CD14-positive monocyte (primary cell): ENCODE measurements around the gene SMTN. TPM values are rescaled to one million over a fixed set of nuclear protein-coding genes. Genes with fewer than 3 reads are reported as not detected.

Experiments
- DNase-seq, 3 donors: peaks; one replicate each; pipeline ENCODE4 v3.0.0-alpha.2; 2011 to 2022
- H2AFZ ChIP-seq: 2 replicates; pipeline ENCODE4 v1.6.0; 2012; ENCODE audit warnings: mild to moderate bottlenecking, low read depth, low read length, inconsistent platforms; ENCODE audit not compliant: insufficient read depth, poor library complexity, severe bottlenecking
- H3K27ac ChIP-seq, 2 donors: 1 replicate in 1 of 2; 2 replicates in 1 of 2; pipeline ENCODE4 v1.5.1; 2012 to 2013; ENCODE audit warnings: low read length in 2 of 2, control low read depth in 1 of 2, inconsistent platforms in 1 of 2, low read depth in 1 of 2, mild to moderate bottlenecking in 1 of 2
- H3K27me3 ChIP-seq, 2 donors: one replicate each; pipeline versions ENCODE4 v1.6.0 to v1.6.1; 2011 to 2013; ENCODE audit warnings: low read length in 2 of 2; ENCODE audit not compliant: control insufficient read depth in 2 of 2, insufficient read depth in 2 of 2
- H3K36me3 ChIP-seq, 2 donors: replicated peaks in 1 of 2; 1 replicate in 1 of 2; 2 replicates in 1 of 2; pipeline versions ENCODE4 v1.5.1 to v1.6.1; 2012 to 2013; ENCODE audit warnings: low read length in 2 of 2, control low read depth in 1 of 2, inconsistent platforms in 1 of 2, mild to moderate bottlenecking in 1 of 2; ENCODE audit not compliant: insufficient read depth in 2 of 2, control insufficient read depth in 1 of 2
- H3K4me1 ChIP-seq, 2 donors: 1 replicate in 1 of 2; 2 replicates in 1 of 2; pipeline versions ENCODE4 v1.5.1 to v1.6.1; 2012 to 2013; ENCODE audit warnings: low read length in 2 of 2, control low read depth in 1 of 2, inconsistent platforms in 1 of 2, mild to moderate bottlenecking in 1 of 2, moderate library complexity in 1 of 2; ENCODE audit not compliant: insufficient read depth in 2 of 2, control insufficient read depth in 1 of 2
- H3K4me2 ChIP-seq: replicated peaks from 2 replicates; pipeline ENCODE3; 2012; ENCODE audit warnings: low read length, moderate library complexity, mild to moderate bottlenecking; ENCODE audit not compliant: poor library complexity, severe bottlenecking; ENCODE audit errors: extremely low read depth
- H3K4me3 ChIP-seq, 3 experiments: fragments of 200-600 bp in 1 of 3; sonication (generic) in 1 of 3; replicated peaks in 1 of 3; 1 replicate in 2 of 3; 2 replicates in 1 of 3; pipeline ENCODE4 v1.5.1; 2011 to 2013; ENCODE audit warnings: low read length in 3 of 3, mild to moderate bottlenecking in 3 of 3, control low read depth in 2 of 3, low read depth in 2 of 3, inconsistent platforms in 1 of 3, moderate library complexity in 1 of 3
- H3K79me2 ChIP-seq: 2 replicates; pipeline ENCODE4 v1.6.0; 2012; ENCODE audit warnings: mild to moderate bottlenecking, control low read depth, inconsistent platforms, low read length, moderate library complexity; ENCODE audit not compliant: insufficient read depth
- H3K9ac ChIP-seq: 2 replicates; pipeline ENCODE4 v1.6.0; 2017; ENCODE audit warnings: low read length, mild to moderate bottlenecking; ENCODE audit not compliant: insufficient read depth, poor library complexity, severe bottlenecking
- H3K9me3 ChIP-seq, 2 donors: replicated peaks in 1 of 2; 1 replicate in 1 of 2; 2 replicates in 1 of 2; pipeline versions ENCODE4 v1.5.1 to v1.6.1; 2012 to 2013; ENCODE audit warnings: low read length in 2 of 2, control low read depth in 1 of 2; ENCODE audit not compliant: control insufficient read depth in 1 of 2, insufficient read depth in 1 of 2
- H4K20me1 ChIP-seq: 2 replicates; pipeline ENCODE4 v1.6.0; 2012; ENCODE audit warnings: mild to moderate bottlenecking, low read length, control low read depth, moderate library complexity; ENCODE audit not compliant: insufficient read depth
- H3K27ac Mint-ChIP-seq, 7 donors: one replicate each; pipeline ENCODE4 v1.8.0; 2020; ENCODE audit warnings: mild to moderate bottlenecking in 7 of 7, mixed read lengths in 7 of 7, moderate library complexity in 6 of 7, inconsistent platforms in 2 of 7
- H3K27me3 Mint-ChIP-seq, 3 donors: one replicate each; pipeline ENCODE4 v1.8.0; 2021 to 2022; ENCODE audit warnings: low read depth in 3 of 3, mild to moderate bottlenecking in 3 of 3, mixed read lengths in 3 of 3, moderate library complexity in 3 of 3, inconsistent platforms in 1 of 3
- H3K36me3 Mint-ChIP-seq, 2 donors: one replicate each; pipeline ENCODE4 v1.8.0; 2020; ENCODE audit warnings: mixed read lengths in 2 of 2, inconsistent platforms in 1 of 2, mild to moderate bottlenecking in 1 of 2
- H3K4me1 Mint-ChIP-seq: one replicate; pipeline ENCODE4 v1.8.0; 2020; ENCODE audit warnings: mild to moderate bottlenecking, mixed read lengths
- H3K4me3 Mint-ChIP-seq, 2 donors: one replicate each; pipeline ENCODE4 v1.8.0; 2020; ENCODE audit warnings: mild to moderate bottlenecking in 2 of 2, mixed read lengths in 2 of 2, moderate library complexity in 1 of 2
- H3K9me3 Mint-ChIP-seq, 7 donors: one replicate each; pipeline ENCODE4 v1.8.0; 2020 to 2022; ENCODE audit warnings: mixed read lengths in 7 of 7, mild to moderate bottlenecking in 6 of 7, moderate library complexity in 6 of 7, inconsistent platforms in 2 of 7
- WGBS: methylation state at CpG from one replicate; pipeline ENCODE4 v1.1.5; 2013; ENCODE audit warnings: missing lambda C conversion rate; ENCODE audit not compliant: insufficient coverage; 5-methylcytosine and 5-hydroxymethylcytosine counted together
- intact Hi-C, 2 donors: fragments of 100-400 bp; cut with micrococcal nuclease; formaldehyde crosslinking; loops; one replicate each; pipeline versions ENCODE4 v1.15.0 to v1.15.1; 2023
- polyA plus RNA-seq, 3 donors: library from polyadenylated mRNA; depleted of rRNA in 1 of 3; unstranded in 2 of 3; stranded (reverse) in 1 of 3; fragments of 300-500 nt in 2 of 3; fragments of >200 nt in 1 of 3; fragmentation: Illumina TruSeq in 2 of 3; gene quantifications; 1 replicate in 2 of 3; 2 replicates in 1 of 3; pipeline ENCODE4 v1.2.3, GENCODE V29; 2012 to 2021
- TF ChIP-seq, protein P1 (sequence below): fragments of 200-600 bp; IDR thresholded peaks from one replicate; pipeline ENCODE4 v1.8.0; 2022; ENCODE audit warnings: antibody characterized with exemption, mild to moderate bottlenecking

The SMTN gene
- polyA plus RNA-seq, 3 donors = 0.87 to 13.3 (median 0.88) TPM

DNA sequence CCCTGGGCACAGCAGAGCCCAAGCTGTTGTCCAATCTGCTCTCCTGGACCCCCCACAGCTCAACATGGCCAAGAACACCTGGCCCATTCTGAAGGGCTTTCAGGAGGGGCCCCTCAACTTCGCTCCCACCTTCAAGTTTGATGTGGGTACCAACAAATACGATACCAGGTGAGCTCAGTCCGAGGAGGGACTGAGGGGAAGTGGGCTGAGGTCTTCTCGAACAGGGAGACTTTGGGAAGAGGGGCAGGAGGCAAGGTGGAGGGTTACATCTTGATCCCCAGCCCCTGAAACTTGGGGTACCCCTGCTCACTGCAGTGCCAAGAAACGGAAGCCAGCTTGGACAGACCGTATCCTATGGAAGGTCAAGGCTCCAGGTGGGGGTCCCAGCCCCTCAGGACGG lies 47.0 kb downstream of the SMTN start:
- Mint-ChIP-seq H3K4me3 (no peak overlapping the region), H3K36me3 (no peaks in the 10 kb centered on the region), H3K9me3 (peaks cover 0 to 2% (median 0%) of the 10 kb centered on the region in 7 donors), H3K27me3 (peaks cover 1 to 3% (median 2%) of the 10 kb centered on the region in 3 donors), H3K27ac (no peak overlapping the region), H3K4me1 (peaks cover 8% of the 10 kb centered on the region)
- intact Hi-C loops = no loop called here
- no peaks in the 10 kb centered on the region for H3K79me2 ChIP-seq
- H3K9ac ChIP-seq = no peak overlapping the region
- TF ChIP-seq, protein P1, sequence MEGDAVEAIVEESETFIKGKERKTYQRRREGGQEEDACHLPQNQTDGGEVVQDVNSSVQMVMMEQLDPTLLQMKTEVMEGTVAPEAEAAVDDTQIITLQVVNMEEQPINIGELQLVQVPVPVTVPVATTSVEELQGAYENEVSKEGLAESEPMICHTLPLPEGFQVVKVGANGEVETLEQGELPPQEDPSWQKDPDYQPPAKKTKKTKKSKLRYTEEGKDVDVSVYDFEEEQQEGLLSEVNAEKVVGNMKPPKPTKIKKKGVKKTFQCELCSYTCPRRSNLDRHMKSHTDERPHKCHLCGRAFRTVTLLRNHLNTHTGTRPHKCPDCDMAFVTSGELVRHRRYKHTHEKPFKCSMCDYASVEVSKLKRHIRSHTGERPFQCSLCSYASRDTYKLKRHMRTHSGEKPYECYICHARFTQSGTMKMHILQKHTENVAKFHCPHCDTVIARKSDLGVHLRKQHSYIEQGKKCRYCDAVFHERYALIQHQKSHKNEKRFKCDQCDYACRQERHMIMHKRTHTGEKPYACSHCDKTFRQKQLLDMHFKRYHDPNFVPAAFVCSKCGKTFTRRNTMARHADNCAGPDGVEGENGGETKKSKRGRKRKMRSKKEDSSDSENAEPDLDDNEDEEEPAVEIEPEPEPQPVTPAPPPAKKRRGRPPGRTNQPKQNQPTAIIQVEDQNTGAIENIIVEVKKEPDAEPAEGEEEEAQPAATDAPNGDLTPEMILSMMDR = no peak
- H2AFZ ChIP-seq = no peak overlapping the region
- no peak for DNase-seq
- 93% methylated on average over 5 of the region's 7 CpGs for WGBS
- H3K4me3 ChIP-seq = no peak overlapping the region
- H3K27ac ChIP-seq = no peak overlapping the region
- H3K27me3 ChIP-seq = no peaks in the 10 kb centered on the region
- H3K9me3 ChIP-seq = no peaks in the 10 kb centered on the region
- no peaks in the 10 kb centered on the region for H4K20me1 ChIP-seq
- H3K4me2 ChIP-seq = no peak overlapping the region
- peaks cover 6 to 7% of the 10 kb centered on the region in 2 donors for H3K4me1 ChIP-seq
- H3K36me3 ChIP-seq = no peaks in the 10 kb centered on the region

DNA sequence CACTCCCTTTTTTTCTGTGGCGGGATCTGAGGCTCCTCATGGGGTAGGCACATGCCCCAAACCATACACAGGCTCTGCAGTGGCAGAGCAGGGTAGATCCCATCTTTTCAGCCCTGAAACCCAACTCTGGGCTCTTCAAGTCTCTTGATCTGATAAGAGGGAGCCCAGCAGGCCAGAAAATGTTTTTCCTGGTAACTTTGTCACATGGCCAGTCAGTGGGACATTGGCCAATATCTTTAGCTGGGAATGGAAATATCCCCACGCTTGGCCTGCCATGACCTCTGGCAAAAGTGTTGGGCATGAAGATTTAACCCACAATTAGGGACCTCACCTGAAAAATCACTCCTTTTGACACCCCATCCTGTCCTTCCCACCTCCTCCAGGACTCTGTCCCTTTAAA lies 49.8 kb downstream of the SMTN start:
- WGBS = 84% methylated on average over 2 of the region's 2 CpGs
- H3K9ac ChIP-seq = no peak overlapping the region
- H3K4me3 Mint-ChIP-seq = no peak overlapping the region
- intact Hi-C loops = no loop called here
- H3K9me3 ChIP-seq = no peaks in the 10 kb centered on the region
- H3K79me2 ChIP-seq = no peaks in the 10 kb centered on the region
- no peak overlapping the region for H2AFZ ChIP-seq
- H3K9me3 Mint-ChIP-seq = peaks cover 0 to 2% (median 0%) of the 10 kb centered on the region in 7 donors
- TF ChIP-seq, protein P1 = no peak
- no peaks in the 10 kb centered on the region for H4K20me1 ChIP-seq
- no peak overlapping the region for H3K4me3 ChIP-seq
- H3K27ac ChIP-seq = no peak overlapping the region
- H3K27ac Mint-ChIP-seq = no peak overlapping the region
- DNase-seq = no peak
- H3K27me3 ChIP-seq = no peaks in the 10 kb centered on the region
- peaks cover 6 to 7% of the 10 kb centered on the region in 2 donors for H3K4me1 ChIP-seq
- peaks cover 8% of the 10 kb centered on the region for H3K4me1 Mint-ChIP-seq
- no peaks in the 10 kb centered on the region for H3K36me3 Mint-ChIP-seq
- no peak overlapping the region for H3K4me2 ChIP-seq
- H3K36me3 ChIP-seq = no peaks in the 10 kb centered on the region
- H3K27me3 Mint-ChIP-seq = peaks cover 0 to 3% (median 1%) of the 10 kb centered on the region in 3 donors
